Tibial artery (tissue), 4 donors: ENCODE results near the gene RPS6KA4.

Experiments
- DNase-seq, 2 donors: peaks; one replicate each; pipeline ENCODE4 v3.0.0-alpha.2; 2019
- H3K27ac ChIP-seq, 2 donors: fragments of 200-600 bp; sonication (generic) in 1 of 2; 1 replicate in 1 of 2; 2 replicates in 1 of 2; pipeline ENCODE4 v1.5.1; 2018 to 2019; ENCODE audit warnings: mild to moderate bottlenecking in 1 of 2
- H3K27me3 ChIP-seq, 2 donors: fragments of 200-600 bp; sonication (generic) in 1 of 2; one replicate each; pipeline versions ENCODE4 v1.5.1 to v1.6.0; 2016 to 2019
- H3K36me3 ChIP-seq, 3 donors: fragments of 200-600 bp; sonication (generic) in 2 of 3; one replicate each; pipeline ENCODE4 v1.5.1; 2016 to 2019; ENCODE audit warnings: mild to moderate bottlenecking in 2 of 3
- H3K4me1 ChIP-seq, 4 donors: fragments of 200-600 bp; sonication (generic) in 2 of 4; 1 replicate in 3 of 4; 2 replicates in 1 of 4; pipeline ENCODE4 v1.5.1; 2016 to 2019
- H3K4me3 ChIP-seq, 2 donors: fragments of 200-600 bp; sonication (generic) in 1 of 2; 1 replicate in 1 of 2; 2 replicates in 1 of 2; pipeline ENCODE4 v1.5.1; 2018 to 2019; ENCODE audit warnings: mild to moderate bottlenecking in 2 of 2
- H3K9me3 ChIP-seq, 3 donors: fragments of 200-600 bp; sonication (generic) in 1 of 3; one replicate each; pipeline ENCODE4 v1.5.1; 2016 to 2019
- intact Hi-C: fragments of 100-400 bp; cut with DNase I; formaldehyde crosslinking; loops from one replicate; pipeline ENCODE4 v1.15.0; 2023; ENCODE audit warnings: low total_unique reads
- TF ChIP-seq, protein P1 (sequence below), 2 experiments: fragments of 200-600 bp in 1 of 2; fragments of 450-650 bp in 1 of 2; IDR thresholded peaks; one replicate each; pipeline ENCODE4 v1.5.1; 2017 to 2019; ENCODE audit warnings: antibody characterized with exemption in 2 of 2, mild to moderate bottlenecking in 1 of 2, moderate library complexity in 1 of 2

Gene RPS6KA4

GRCh38 chr11:64384981-64385944 is 26.3 kb downstream of the RPS6KA4 start:
- Histone ChIP-seq H3K4me1 (peaks cover 9 to 26% (median 20%) of the 10 kb centered on the region in 4 donors), H3K9me3 (no peaks in the 10 kb centered on the region), H3K27me3 (no peaks in the 10 kb centered on the region), H3K36me3 (no peaks in the 10 kb centered on the region), H3K4me3 (no peak overlapping the region), H3K27ac (peak overlapping the region; percentile 65 to 66)
- TF ChIP-seq, protein P1, sequence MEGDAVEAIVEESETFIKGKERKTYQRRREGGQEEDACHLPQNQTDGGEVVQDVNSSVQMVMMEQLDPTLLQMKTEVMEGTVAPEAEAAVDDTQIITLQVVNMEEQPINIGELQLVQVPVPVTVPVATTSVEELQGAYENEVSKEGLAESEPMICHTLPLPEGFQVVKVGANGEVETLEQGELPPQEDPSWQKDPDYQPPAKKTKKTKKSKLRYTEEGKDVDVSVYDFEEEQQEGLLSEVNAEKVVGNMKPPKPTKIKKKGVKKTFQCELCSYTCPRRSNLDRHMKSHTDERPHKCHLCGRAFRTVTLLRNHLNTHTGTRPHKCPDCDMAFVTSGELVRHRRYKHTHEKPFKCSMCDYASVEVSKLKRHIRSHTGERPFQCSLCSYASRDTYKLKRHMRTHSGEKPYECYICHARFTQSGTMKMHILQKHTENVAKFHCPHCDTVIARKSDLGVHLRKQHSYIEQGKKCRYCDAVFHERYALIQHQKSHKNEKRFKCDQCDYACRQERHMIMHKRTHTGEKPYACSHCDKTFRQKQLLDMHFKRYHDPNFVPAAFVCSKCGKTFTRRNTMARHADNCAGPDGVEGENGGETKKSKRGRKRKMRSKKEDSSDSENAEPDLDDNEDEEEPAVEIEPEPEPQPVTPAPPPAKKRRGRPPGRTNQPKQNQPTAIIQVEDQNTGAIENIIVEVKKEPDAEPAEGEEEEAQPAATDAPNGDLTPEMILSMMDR (IDR thresholded peaks at IDR 0.05), result no peak
- DNase-seq, result peak in 1 of 2 donors; percentile 38
- intact Hi-C loops, result loop anchor here (10.0 kb wide), 1 partner anchor 340 kb away; the partner anchor contains the start of gene NRXN2

DNA sequence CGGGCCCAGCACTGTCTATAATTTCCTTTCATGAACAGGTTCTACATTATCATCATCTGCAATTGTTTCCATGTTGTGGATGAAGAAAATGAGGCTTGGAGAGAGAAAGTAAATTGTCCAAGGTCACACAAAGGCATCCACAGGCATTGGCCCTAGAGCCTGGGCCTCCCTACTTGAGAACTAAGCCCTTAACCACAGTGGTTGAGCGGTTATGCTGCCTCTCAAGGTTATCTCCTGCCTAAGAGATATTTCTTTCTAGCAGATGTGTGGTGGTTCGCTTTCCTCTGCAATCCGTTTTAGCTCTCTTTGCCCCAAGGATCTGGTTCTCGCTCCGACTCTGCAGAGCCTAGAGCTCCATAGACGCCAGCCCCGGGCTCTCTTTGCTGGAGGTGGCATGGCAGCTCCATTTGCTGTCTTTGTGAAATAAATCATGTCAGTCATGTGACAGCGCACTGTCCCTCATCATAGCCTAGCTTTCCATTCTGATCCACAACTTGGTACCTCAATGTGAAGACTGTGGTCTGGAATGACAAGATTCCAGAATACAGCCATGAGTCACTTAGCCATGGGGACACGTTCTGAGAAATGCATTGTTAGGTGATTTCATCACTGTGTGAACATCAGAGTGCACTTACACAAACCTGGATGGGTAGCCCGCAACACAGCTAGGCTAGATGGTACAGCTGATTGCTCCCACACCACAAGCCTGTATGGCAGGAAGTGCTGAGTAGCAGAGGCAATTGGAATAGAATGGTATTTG is 27.2 kb downstream of the RPS6KA4 start:
- TF ChIP-seq, protein P1 (IDR thresholded peaks at IDR 0.05), result no peak
- no peak for DNase-seq
- intact Hi-C loops, result loop anchor here (10.0 kb wide), 1 partner anchor 339 kb away; the partner anchor contains the start of gene NRXN2

DNA sequence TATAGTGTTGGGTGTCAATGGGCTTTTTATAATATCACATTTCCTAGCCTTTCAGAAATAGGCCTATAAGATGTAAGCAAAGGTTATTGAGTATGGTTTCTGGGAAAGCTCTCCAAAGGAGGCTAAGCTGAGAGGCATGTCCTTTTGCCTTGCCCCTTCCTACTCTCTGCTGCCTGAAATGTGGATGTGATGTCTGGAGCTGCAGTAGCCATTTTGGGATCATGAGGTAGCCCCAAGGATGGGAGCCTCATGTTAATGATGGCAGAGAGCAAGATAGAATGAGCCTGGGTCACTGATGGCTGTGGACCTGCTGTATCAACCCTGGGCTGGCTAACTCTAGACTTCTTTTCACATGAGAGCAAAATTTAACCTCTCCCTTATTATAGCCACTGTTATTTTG is 29.0 kb downstream of the RPS6KA4 start:
- Histone ChIP-seq H3K4me3 (no peak overlapping the region), H3K9me3 (no peaks in the 10 kb centered on the region), H3K36me3 (no peaks in the 10 kb centered on the region), H3K27ac (no peak overlapping the region), H3K4me1 (peaks cover 9 to 26% (median 20%) of the 10 kb centered on the region in 4 donors), H3K27me3 (no peaks in the 10 kb centered on the region)
- no peak for DNase-seq
- TF ChIP-seq, protein P1 (IDR thresholded peaks at IDR 0.05), result no peak
- intact Hi-C loops, result loop anchor here (10.0 kb wide), 1 partner anchor 337 kb away; the partner anchor contains the start of gene NRXN2

More for the DNA sequence above, 27.2 kb downstream of the RPS6KA4 start:
- Histone ChIP-seq H3K9me3 (no peaks in the 10 kb centered on the region), H3K4me1 (peaks cover 9 to 26% (median 20%) of the 10 kb centered on the region in 4 donors), H3K36me3 (no peaks in the 10 kb centered on the region), H3K27ac (peak overlapping the region; percentile 65 to 66), H3K4me3 (no peak overlapping the region), H3K27me3 (no peaks in the 10 kb centered on the region)

- no peak overlapping the region for H3K4me3 ChIP-seq
- H3K27ac ChIP-seq, result no peak overlapping the region
- H3K36me3 ChIP-seq, result no peaks in the 10 kb centered on the region
- intact Hi-C loops, result loop anchor here (10.0 kb wide), 1 partner anchor 336 kb away; the partner anchor contains the start of gene NRXN2
- TF ChIP-seq, protein P1 (IDR thresholded peaks at IDR 0.05), result no peak
- H3K27me3 ChIP-seq, result no peaks in the 10 kb centered on the region
- no peaks in the 10 kb centered on the region for H3K9me3 ChIP-seq
- peaks cover 9 to 23% (median 20%) of the 10 kb centered on the region in 4 donors for H3K4me1 ChIP-seq
- DNase-seq, result no peak
Observed at GRCh38 chr11:64388894-64389293, 29.9 kb downstream of the RPS6KA4 start.

GRCh38 chr11:64389851-64390250 is 30.9 kb downstream of the RPS6KA4 start:
- H3K27ac ChIP-seq, result no peak overlapping the region
- no peaks in the 10 kb centered on the region for H3K9me3 ChIP-seq
- TF ChIP-seq, protein P1 (IDR thresholded peaks at IDR 0.05), result no peak
- H3K4me1 ChIP-seq, result peaks cover 5 to 14% (median 10%) of the 10 kb centered on the region in 4 donors
- H3K27me3 ChIP-seq, result no peaks in the 10 kb centered on the region
- H3K36me3 ChIP-seq, result no peaks in the 10 kb centered on the region
- DNase-seq, result no peak
- intact Hi-C loops, result loop anchor here (10.0 kb wide), 1 partner anchor 335 kb away; the partner anchor contains the start of gene NRXN2
- H3K4me3 ChIP-seq, result no peak overlapping the region
